NT2/D1 (cell line): ENCODE results near the gene CEP131.

Experiments
- SUZ12 ChIP-seq: IDR thresholded peaks from 2 replicates; pipeline ENCODE4 v1.6.1; 2011; ENCODE audit not compliant: insufficient read length, insufficient read depth; ENCODE audit errors: extremely low read depth
- YY1 ChIP-seq: IDR thresholded peaks from 2 replicates; pipeline ENCODE4 v1.6.1; 2011; ENCODE audit not compliant: insufficient read length, insufficient read depth
- ZNF274 ChIP-seq: IDR thresholded peaks from 2 replicates; pipeline ENCODE4 v1.6.1; 2011; ENCODE audit warnings: mild to moderate bottlenecking, low read depth, low read length

- TF ChIP-seq YY1 = no peak
- TF ChIP-seq ZNF274 = no peak
- no peak for TF ChIP-seq SUZ12
Observed at GRCh38 chr17:81166033-81166492, 56.7 kb downstream of the CEP131 start, which contains the start of gene AATK.
